ENCODE results near the gene GORASP2. TPM values are rescaled to one million over a fixed set of nuclear protein-coding genes. Genes with fewer than 3 reads are reported as not detected.

The GORASP2 gene
- total RNA-seq, 1 experiment from 2014 or later, result 143 TPM

DNA sequence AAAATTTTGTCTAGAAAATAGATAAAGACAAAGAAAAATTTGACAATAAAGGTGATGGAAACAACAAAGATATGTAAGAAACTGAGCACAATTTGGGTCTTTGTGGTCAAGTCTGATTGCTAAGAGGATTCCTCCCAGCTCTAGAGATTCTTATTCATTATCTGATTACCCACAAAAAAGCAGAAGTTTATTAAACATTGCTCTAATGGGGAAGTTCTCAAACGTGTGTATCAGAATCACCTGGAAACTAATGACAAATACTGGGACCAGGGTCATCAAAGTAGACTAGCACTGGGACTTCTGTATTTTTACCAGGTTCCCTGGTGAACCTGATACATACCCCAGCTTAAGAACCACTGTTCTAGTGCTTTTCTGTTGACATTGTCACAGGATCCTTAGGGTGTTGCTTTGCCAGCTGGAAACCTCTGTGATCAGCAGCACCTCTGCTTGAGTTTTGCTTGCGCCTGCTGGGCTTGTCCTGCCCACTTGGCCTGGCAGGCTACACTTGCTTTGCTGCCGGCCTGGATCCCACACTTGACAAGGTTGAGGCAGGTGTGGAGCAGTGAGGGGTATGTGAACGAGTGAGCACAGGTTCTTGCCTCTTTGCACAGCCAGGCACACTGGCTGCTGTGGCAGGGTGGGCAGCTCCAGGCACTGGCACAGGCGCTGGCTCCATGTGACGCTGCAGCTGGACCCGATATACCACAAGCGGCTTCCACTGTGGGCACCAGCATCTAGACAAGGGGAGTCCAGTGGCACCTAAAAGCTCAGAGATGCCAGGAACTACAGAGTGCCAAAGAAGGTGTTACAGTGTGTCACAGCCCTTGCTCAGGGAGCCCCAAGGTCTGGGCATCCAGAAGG lies 6.2 kb upstream of the GORASP2 start:
- H3K36me3 Mint-ChIP-seq (ENCODE audit: insufficient read depth, unreplicated experiment), result no peaks in the 10 kb centered on the region
- peaks cover 10% of the 10 kb centered on the region for H3K4me1 Mint-ChIP-seq (ENCODE audit: low read depth, unreplicated experiment)
- Histone ChIP-seq H3K27me3 (replicated peaks; ENCODE audit: control insufficient read depth, insufficient read depth, low read length) (no peaks in the 10 kb centered on the region), H3K36me3 (ENCODE audit: control insufficient read depth, insufficient read depth, low read length) (peaks cover 1% of the 10 kb centered on the region), H3K9me3 (peaks cover 22% of the 10 kb centered on the region; the same call in 1 of the 2 replicates), H3K4me3 (ENCODE audit: low read depth, low read length) (no peak overlapping the region), H3K4me1 (peaks cover 4% of the 10 kb centered on the region)
- intact Hi-C loops (cut with micrococcal nuclease; ENCODE audit: unreplicated experiment), result no loop called here
- no peaks in the 10 kb centered on the region for H3K27me3 Mint-ChIP-seq (ENCODE audit: insufficient read depth, unreplicated experiment)
- no peak overlapping the region for H3K4me3 Mint-ChIP-seq (ENCODE audit: unreplicated experiment)
- TF ChIP-seq, protein P1, sequence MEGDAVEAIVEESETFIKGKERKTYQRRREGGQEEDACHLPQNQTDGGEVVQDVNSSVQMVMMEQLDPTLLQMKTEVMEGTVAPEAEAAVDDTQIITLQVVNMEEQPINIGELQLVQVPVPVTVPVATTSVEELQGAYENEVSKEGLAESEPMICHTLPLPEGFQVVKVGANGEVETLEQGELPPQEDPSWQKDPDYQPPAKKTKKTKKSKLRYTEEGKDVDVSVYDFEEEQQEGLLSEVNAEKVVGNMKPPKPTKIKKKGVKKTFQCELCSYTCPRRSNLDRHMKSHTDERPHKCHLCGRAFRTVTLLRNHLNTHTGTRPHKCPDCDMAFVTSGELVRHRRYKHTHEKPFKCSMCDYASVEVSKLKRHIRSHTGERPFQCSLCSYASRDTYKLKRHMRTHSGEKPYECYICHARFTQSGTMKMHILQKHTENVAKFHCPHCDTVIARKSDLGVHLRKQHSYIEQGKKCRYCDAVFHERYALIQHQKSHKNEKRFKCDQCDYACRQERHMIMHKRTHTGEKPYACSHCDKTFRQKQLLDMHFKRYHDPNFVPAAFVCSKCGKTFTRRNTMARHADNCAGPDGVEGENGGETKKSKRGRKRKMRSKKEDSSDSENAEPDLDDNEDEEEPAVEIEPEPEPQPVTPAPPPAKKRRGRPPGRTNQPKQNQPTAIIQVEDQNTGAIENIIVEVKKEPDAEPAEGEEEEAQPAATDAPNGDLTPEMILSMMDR (IDR thresholded peaks at IDR 0.05; ENCODE audit: insufficient read depth in 1 of 2, low read depth in 1 of 2, low read length in 1 of 2, severe bottlenecking in 1 of 2, unreplicated experiment in 1 of 2), result no peak
- ChIA-PET CTCF (no interaction called here), POLR2A (no interaction called here)
- DNase-seq, result no peak
- no TSS peak for BruUV-seq (replicated peaks)
- H3K27ac Mint-ChIP-seq (ENCODE audit: unreplicated experiment), result no peak overlapping the region
- peaks cover 27% of the 10 kb centered on the region for H3K9me3 Mint-ChIP-seq (ENCODE audit: unreplicated experiment)

DNA sequence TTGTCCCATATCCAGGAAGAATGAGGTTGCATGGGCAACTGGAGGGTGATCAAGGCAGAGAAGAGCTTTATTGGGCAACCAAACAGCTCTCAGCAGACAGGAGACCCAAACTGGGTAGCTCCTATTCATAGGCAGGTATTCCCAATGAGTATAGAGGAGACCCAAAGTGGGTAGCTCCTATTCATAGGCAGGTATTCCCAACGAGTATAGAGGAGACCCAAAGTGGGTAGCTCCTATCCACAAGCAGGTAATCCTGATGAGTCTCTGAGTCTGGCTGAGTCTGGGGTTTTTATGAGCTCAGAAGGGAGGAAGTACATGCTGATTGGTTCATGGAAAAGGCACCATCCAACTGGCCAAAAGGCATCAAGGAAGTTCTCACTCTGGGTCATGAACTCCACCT lies 5.3 kb upstream of the GORASP2 start:
- BruUV-seq (replicated peaks), result no TSS peak
- peaks cover 17% of the 10 kb centered on the region for H3K4me1 Mint-ChIP-seq (ENCODE audit: low read depth, unreplicated experiment)
- POLR2A ChIA-PET, result no interaction called here
- Histone ChIP-seq H3K36me3 (ENCODE audit: control insufficient read depth, insufficient read depth, low read length) (peaks cover 1% of the 10 kb centered on the region), H3K27me3 (replicated peaks; ENCODE audit: control insufficient read depth, insufficient read depth, low read length) (no peaks in the 10 kb centered on the region), H3K4me1 (peaks cover 6% of the 10 kb centered on the region), H3K4me3 (ENCODE audit: low read depth, low read length) (no peak overlapping the region), H3K9me3 (peaks cover 19% of the 10 kb centered on the region; the same call in 1 of the 2 replicates)
- H3K27ac Mint-ChIP-seq (ENCODE audit: unreplicated experiment), result no peak overlapping the region
- DNase-seq, result no peak
- no peak overlapping the region for H3K4me3 Mint-ChIP-seq (ENCODE audit: unreplicated experiment)
- TF ChIP-seq, protein P1 (IDR thresholded peaks at IDR 0.05; ENCODE audit: insufficient read depth in 1 of 2, low read depth in 1 of 2, low read length in 1 of 2, severe bottlenecking in 1 of 2, unreplicated experiment in 1 of 2), result no peak
- intact Hi-C loops (cut with micrococcal nuclease; ENCODE audit: unreplicated experiment), result no loop called here
- no peaks in the 10 kb centered on the region for H3K27me3 Mint-ChIP-seq (ENCODE audit: insufficient read depth, unreplicated experiment)
- H3K9me3 Mint-ChIP-seq (ENCODE audit: unreplicated experiment), result peaks cover 18% of the 10 kb centered on the region
- peaks cover 2% of the 10 kb centered on the region for H3K36me3 Mint-ChIP-seq (ENCODE audit: insufficient read depth, unreplicated experiment)
- CTCF ChIA-PET, result no interaction called here

DNA sequence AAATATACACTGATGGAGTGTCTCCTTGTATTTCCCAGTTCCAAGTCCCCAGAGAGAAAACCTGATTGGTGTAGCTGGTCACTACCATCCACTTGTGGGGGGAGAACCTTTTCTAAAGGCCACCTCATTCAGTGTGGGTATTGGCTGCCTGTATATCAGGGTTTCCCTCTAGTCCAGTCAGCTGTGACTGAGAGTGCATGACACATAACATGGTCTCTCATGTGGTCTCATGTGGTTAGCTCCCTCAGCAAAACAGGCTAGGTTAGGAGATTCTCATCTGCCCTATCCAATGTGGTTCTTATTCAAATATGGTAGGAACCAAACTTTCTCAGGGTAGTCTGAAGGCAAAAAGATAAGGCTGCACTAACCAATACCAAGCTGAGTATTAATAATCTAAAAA lies 4.1 kb upstream of the GORASP2 start:
- Mint-ChIP-seq H3K27me3 (ENCODE audit: insufficient read depth, unreplicated experiment) (no peaks in the 10 kb centered on the region), H3K4me1 (ENCODE audit: low read depth, unreplicated experiment) (peaks cover 17% of the 10 kb centered on the region), H3K9me3 (ENCODE audit: unreplicated experiment) (peaks cover 13% of the 10 kb centered on the region), H3K36me3 (ENCODE audit: insufficient read depth, unreplicated experiment) (peaks cover 13% of the 10 kb centered on the region), H3K27ac (ENCODE audit: unreplicated experiment) (no peak overlapping the region), H3K4me3 (ENCODE audit: unreplicated experiment) (no peak overlapping the region)
- Histone ChIP-seq H3K27me3 (replicated peaks; ENCODE audit: control insufficient read depth, insufficient read depth, low read length) (no peaks in the 10 kb centered on the region), H3K4me1 (peaks cover 6% of the 10 kb centered on the region), H3K9me3 (peaks cover 19% of the 10 kb centered on the region; the same call in 1 of the 2 replicates), H3K4me3 (ENCODE audit: low read depth, low read length) (no peak overlapping the region), H3K36me3 (ENCODE audit: control insufficient read depth, insufficient read depth, low read length) (peaks cover 1% of the 10 kb centered on the region)
- CTCF ChIA-PET, result no interaction called here
- no peak for DNase-seq
- intact Hi-C loops (cut with micrococcal nuclease; ENCODE audit: unreplicated experiment), result loop anchor here (5.0 kb wide), 1 partner anchor 208 kb away; the partner anchor contains the start of gene SP5
- no TSS peak for BruUV-seq (replicated peaks)
- POLR2A ChIA-PET, result no interaction called here
- TF ChIP-seq, protein P1 (IDR thresholded peaks at IDR 0.05; ENCODE audit: insufficient read depth in 1 of 2, low read depth in 1 of 2, low read length in 1 of 2, severe bottlenecking in 1 of 2, unreplicated experiment in 1 of 2), result no peak

Data from Caco-2 (cell line).